GM19452 (cell line): ENCODE results near the gene CXCL10.
"Not testable (repeated sequence)": the region's sequence is repeated elsewhere in the genome, so short reads cannot be mapped to it uniquely, and the experiment has no call there.

Experiments used
- ATAC-seq: cut with Tn5 transposase; IDR thresholded peaks from one replicate; pipeline ENCODE4 v1.9.1; 2021; ENCODE audit not compliant: unreplicated experiment

CXCL10 gene

DNA sequence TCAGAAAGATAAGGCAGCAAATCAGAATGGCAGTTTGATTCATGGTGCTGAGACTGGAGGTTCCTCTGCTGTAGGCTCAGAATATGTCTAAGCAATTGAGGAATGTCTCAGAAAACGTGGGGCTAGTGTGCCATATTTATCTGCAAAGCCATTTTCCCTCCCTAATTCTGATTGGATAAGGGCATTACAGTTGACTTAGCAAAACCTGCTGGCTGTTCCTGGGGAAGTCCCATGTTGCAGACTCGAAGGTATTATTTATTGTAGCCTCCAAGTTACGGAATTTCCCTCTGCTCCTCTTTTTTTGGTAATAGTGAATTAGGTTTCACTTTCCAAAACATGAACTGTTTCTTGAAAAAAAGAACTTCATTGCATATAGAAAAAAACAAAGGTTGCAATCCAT, at the start of gene CXCL10:
CXCL10 (minus strand) TSS at position 109 of the 400 bp plus-strand sequence; CDS start at position 43, 66 bp downstream.
- no peak for ATAC-seq

GRCh38 chr4:76072760-76073159, 49.5 kb upstream of the CXCL10 start:
- ATAC-seq: no peak

- ATAC-seq: no peak
Observed at GRCh38 chr4:76067652-76068286, 44.5 kb upstream of the CXCL10 start.

GRCh38 chr4:76066546-76066945, 43.2 kb upstream of the CXCL10 start:
- ATAC-seq: no peak

DNA sequence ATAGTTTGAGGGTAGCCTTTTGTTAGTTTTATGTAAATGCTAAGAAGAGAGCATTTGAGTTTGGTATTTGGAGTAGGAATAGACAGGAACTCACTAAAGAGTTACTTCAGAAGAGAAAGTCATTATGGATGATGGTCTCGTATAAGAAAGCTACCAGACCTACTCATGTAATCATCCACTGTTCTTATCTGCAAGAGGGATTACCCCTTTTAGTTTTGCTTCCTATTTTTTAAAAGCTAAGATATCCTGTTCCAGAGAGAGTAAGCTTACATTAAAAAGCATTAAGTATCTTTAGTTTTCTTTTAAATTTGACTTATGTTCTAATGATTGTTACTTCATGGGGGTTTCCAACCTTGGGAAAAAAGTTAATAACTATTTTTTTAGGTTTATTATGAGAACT, 38.7 kb upstream of the CXCL10 start:
- ATAC-seq: no peak

DNA sequence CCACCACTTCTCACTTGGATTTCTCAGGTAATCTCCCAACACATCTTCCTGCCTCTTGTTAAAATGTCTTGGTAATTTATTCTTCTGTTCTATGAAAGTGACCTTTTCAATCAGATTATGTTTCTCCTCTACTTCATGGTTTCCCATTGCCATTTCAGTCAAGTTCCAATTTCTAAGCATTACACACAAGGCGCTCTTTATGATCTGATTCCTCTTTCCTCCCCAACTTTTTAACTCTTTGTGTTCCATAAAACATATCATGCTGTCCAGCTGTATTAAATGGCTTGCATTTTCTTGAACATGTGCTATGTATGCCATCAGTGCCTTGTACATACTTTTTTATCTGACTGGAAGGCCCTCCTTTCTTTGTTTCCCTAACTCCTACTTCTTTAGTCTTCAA, 38.1 kb upstream of the CXCL10 start:
- ATAC-seq: no peak

DNA sequence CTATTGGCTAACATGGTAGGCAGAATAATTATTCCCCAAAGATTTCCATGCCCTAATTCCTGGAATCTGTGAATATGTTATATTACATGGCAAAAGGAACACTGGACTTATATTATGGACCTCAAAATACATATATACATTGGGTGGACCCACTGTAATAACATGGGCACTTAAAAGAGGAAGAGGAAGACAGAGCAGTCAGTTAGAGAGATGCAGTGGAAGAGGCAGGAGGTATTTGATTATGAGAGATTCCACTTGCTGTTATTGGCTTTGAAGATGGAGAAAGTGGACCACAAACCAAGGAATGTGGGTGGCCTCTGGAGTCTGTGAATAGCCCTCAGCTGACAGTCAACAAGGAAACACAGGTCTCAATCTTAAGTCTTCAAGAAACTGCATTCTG, 37.2 kb upstream of the CXCL10 start:
- ATAC-seq: no peak

DNA sequence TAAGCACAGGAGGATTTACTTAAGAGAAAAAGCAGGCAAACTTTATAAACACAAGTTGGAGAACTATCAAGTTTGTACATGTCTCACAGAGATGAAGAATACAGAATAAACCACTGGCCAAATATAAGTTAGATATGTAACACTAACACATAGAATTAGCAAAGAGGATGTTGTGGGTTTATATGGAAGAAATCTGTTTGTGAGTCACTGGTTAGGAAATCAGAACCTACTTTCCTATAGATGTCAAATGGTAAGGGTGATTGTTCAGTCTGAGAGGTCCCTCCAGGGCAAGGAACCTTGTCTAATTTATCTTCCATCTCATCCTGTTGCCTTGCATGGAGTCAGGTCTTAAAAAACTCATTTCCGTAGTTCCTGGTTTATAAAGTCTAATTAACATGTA, 36.5 kb upstream of the CXCL10 start:
- no peak for ATAC-seq

- ATAC-seq: no peak
Observed at GRCh38 chr4:76058888-76059426, 35.7 kb upstream of the CXCL10 start.

DNA sequence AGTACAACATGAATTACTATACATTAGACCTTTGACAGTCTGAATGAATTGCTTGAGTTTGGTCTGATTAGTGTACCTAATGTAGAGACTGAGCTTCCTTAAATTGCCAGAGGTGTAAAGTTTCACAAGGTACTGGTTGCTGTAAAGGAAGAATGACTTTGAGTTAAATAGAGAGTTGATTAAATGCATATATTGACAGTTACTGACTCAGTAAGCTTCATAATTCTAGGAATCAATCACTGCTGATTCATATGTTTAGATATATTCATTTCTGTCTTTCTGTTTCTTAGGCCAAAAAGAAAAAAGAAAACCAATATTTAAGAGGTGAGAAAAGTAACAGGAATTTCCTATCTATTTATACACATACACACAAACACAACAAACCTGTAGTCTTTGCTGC, 35.0 kb upstream of the CXCL10 start:
- no peak for ATAC-seq

- no peak for ATAC-seq
Observed at GRCh38 chr4:76055421-76055820, 32.1 kb upstream of the CXCL10 start.

- ATAC-seq: peak; percentile 94
Observed at GRCh38 chr4:76055016-76055415, 31.7 kb upstream of the CXCL10 start.

DNA sequence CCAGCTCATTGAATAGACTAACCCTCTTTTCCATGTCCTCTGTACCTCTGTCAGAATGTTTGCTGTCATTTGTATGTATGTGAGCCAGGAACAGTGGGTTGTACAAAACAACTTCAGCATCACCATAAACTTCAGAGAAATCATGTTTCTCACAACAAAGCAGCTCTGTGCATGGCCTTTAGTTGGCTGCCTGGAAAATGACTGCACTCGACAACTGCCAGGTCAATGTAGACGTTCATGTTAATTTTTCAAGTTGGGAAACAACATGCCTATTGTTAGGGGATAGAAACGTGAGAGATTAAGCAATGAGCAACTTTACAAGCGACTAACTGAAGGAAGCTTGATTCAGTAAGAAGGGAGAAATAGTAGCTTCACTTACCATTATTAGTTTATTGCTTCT, 30.4 kb upstream of the CXCL10 start:
- no peak for ATAC-seq

DNA sequence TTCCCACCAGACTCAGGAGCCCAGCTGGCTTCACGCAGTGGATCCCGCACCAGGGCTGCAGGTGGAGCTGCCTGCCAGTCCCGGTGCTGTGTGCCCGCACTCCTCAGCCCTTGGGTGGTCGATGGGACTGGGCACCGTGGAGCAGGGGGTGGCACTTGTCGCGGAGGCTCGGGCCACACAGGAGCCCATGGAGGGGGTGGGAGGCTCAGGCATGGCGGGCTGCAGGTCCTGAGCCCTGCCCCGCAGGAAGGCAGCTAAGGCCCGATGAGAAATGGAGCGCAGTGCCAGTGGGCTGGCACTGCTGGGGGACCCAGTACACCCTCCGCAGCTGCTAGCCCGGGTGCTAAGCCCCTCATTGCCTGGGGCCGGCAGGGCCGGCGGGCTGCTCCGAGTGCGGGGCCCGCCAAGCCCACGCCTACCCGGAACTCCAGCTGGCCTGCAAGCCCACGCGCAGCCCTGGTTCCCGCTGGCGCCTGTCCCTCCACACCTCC, 27.3 kb upstream of the CXCL10 start:
- ATAC-seq: not testable (repeated sequence)

DNA sequence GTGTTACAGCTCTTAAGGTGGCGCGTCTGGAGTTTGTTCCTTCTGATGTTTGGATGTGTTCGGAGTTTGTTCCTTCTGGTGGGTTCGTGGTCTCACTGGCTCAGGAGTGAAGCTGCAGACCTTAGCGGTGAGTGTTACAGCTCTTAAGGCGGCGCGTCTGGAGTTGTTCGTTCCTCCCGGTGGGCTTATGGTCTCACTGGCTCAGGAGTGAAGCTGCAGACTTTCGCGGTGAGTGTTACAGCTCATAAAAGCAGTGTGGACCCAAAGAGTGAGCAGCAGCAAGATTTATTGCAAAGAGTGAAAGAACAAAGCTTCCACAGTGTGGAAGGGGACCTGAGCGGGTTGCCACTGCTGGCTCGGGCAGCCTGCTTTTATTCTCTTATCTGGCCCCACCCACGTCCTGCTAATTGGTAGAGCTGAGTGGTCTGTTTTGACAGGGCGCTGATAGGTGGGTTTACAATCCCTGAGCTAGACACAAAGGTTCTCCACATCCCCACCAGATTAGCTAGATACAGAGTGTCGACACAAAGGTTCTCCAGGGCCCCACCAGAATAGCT, 26.6 kb upstream of the CXCL10 start:
- not testable (repeated sequence) for ATAC-seq

DNA sequence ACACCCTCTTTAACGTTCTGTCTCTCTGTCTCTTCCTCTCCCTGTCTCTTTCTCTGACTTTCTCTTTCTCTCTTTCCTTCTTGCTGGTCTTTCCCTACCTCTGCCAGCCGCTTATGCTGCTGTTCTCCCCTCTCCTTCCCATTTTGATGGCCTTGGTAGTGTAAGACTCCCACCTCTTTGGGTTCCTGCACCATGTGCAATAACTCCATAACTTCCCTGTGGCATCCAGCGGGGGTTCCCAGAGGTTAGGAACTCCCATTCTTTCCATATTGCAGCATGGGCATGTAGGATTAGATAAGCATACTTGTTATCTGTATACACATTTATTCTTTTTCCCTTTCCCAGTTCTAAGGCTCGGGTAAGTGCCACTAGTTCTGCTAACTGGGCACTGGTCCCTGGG, 21.4 kb upstream of the CXCL10 start:
- ATAC-seq: not testable (repeated sequence)

- ATAC-seq: not testable (repeated sequence)
Observed at GRCh38 chr4:76043306-76043705, 20.0 kb upstream of the CXCL10 start.

DNA sequence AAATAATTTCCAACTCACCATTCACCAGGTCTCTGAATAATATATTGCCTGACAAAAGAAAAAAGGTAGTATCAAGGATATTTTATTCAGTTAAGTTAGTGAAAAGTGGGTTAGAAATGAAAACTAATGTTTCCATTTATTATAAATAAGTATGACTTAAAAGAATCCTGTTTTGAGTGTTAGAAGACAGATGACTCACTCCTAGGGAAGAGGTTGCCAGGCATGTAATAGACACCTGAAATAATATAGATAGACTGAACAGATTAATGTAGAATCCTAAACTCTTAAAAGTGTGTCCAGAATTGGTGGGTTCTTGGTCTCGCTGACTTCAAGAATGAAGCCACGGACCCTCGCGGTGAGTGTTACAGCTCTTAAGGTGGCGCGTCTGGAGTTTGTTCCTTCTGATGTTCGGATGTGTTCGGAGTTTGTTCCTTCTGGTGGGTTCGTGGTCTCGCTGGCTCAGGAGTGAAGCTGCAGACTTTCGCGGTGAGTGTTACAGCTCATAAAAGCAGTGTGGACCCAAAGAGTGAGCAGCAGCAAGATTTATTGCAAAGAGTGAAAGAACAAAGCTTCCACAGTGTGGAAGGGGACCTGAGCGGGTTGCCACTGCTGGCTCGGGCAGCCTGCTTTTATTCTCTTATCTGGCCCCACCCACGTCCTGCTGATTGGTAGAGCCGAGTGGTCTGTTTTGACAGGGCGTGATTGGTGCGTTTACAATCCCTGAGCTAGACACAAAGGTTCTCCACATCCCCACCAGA, 19.1 kb upstream of the CXCL10 start:
- not testable (repeated sequence) for ATAC-seq

- no peak for ATAC-seq
Observed at GRCh38 chr4:76036855-76037254, 13.6 kb upstream of the CXCL10 start.

DNA sequence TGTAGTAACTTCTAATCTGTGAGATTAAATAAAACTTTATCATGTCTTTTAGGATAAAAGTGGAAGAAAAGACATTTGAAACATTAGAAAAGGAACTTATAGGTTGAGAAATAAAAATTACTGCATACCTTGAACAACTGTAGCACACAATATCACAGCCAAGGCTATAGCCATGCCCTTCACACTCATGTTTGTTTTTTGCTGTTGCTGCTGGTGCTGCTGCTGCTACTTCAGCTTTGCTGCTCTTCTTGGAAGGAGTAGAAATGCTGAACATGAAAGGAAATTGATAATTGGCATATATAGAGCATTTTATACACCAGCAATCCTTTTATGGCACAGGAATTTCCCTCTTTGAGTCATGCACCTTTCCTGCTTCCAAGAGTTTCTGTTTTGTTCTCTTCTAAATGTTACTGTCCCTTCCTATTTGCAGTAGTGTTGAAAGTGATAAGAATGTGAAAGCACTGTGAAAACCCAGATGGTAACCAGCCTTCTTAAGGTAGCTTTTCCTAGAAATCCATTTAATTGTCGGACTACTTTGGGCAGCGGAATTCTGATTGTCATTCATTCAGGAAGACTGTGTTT, 12.6 kb upstream of the CXCL10 start, which contains the start of gene CXCL11:
CXCL11 (minus strand) TSS at position 272 of the 582 bp plus-strand sequence; CDS start at position 189, 83 bp downstream.
- ATAC-seq: no peak

DNA sequence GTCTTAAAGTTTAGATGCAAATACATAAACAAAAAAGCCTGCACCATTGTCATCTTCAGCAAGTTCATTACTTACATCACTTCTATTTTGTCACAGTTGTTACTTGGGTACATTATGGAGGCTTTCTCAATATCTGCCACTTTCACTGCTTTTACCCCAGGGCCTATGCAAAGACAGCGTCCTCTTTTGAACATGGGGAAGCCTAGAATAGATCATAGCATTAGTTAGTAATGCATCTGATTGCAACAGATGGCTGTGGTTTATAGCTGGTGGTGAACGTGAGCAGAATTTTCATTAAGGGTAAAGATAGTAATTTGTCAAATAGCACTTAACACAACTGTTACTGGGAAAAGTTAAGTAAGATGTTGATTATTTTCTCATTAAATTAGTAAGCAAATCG, 11.8 kb upstream of the CXCL10 start:
- peak; percentile 49 for ATAC-seq
